HepG2 (cell line): Measurements from ENCODE around the gene DAAM2. TPM values are rescaled to one million over a fixed set of nuclear protein-coding genes. Genes with fewer than 3 reads are reported as not detected.

ENCODE experiments used
- ATAC-seq: fragments of 200-7000 bp; cut with Tn5 transposase; 3 replicates; pipeline ENCODE4 v1.9.1; 2020; ENCODE audit warnings: mild to moderate bottlenecking, moderate library complexity
- BruUV-seq: library from RNA; stranded (reverse); fragments of 400-500 nt; replicated peaks from 2 replicates; lab custom pipeline; 2021; lab: Mats Ljungman, UMichigan
- CTCF ChIA-PET: fragments of 300-600 bp; formaldehyde crosslinking; extraction: SDS; loops from one replicate; lab custom pipeline; 2021; ENCODE audit warnings: low total read pairs, inconsistent platforms, low intra/inter-chr PET ratio; lab: Yijun Ruan, JAX
- POLR2A ChIA-PET: fragments of 350-600 bp; sonication (Branson Sonifier 250); formaldehyde crosslinking; loops from one replicate; lab custom pipeline; 2020; ENCODE audit warnings: antibody characterized with exemption, inconsistent platforms; lab: Yijun Ruan, JAX
- DNase-seq: peaks from one replicate; pipeline ENCODE4 v3.0.0-alpha.2; 2015; ENCODE audit warnings: low spot score
- FAIRE-seq: peaks from 3 replicates; lab custom pipeline; 2011; peaks lifted over from hg19 to GRCh38; lab: Jason Lieb, UNC
- H2AFZ ChIP-seq: one replicate; pipeline ENCODE4 v1.6.1; 2011; ENCODE audit warnings: low read length, inconsistent platforms
- H3K27ac ChIP-seq: fragments of 300-600 bp; 3 replicates; pipeline ENCODE4 v1.8.0; 2011; ENCODE audit warnings: mixed run types, mild to moderate bottlenecking, mixed read lengths, low read length, inconsistent platforms; ENCODE audit not compliant: insufficient read depth; ENCODE audit errors: extremely low read length
- H3K27me3 ChIP-seq, 2 experiments: fragments of 200-600 bp in 1 of 2; 2 replicates in 1 of 2; 3 replicates in 1 of 2; pipeline versions ENCODE4 v1.6.0 to v1.8.0; 2011; ENCODE audit warnings: low read length in 2 of 2, mild to moderate bottlenecking in 2 of 2, moderate library complexity in 2 of 2, inconsistent platforms in 1 of 2; ENCODE audit not compliant: insufficient read depth in 2 of 2, control insufficient read depth in 1 of 2
- H3K36me3 ChIP-seq, 2 experiments: fragments of 200-600 bp in 1 of 2; replicated peaks in 1 of 2; 2 replicates in 1 of 2; 3 replicates in 1 of 2; pipeline versions ENCODE4 v1.5.1 to v1.8.0; 2011; ENCODE audit warnings: low read length in 2 of 2, inconsistent platforms in 1 of 2; ENCODE audit not compliant: insufficient read depth in 2 of 2, control insufficient read depth in 1 of 2
- H3K4me1 ChIP-seq: 2 replicates; pipeline ENCODE4 v1.5.1; 2012; ENCODE audit warnings: low read length, inconsistent platforms; ENCODE audit not compliant: insufficient read depth
- H3K4me2 ChIP-seq: 2 replicates; pipeline ENCODE4 v1.6.0; 2011; ENCODE audit warnings: low read depth, low read length, inconsistent platforms
- H3K4me3 ChIP-seq, 3 experiments: fragments of 200-600 bp in 1 of 3; sonication (generic), shearing (Covaris generic) in 1 of 3; replicated peaks in 1 of 3; 2 replicates each; pipeline ENCODE4 v1.5.1; 2011 to 2016; ENCODE audit warnings: low read length in 3 of 3, inconsistent platforms in 2 of 3, low read depth in 2 of 3, mild to moderate bottlenecking in 2 of 3, control low read depth in 1 of 3, mixed read lengths in 1 of 3; ENCODE audit not compliant: insufficient read depth in 1 of 3
- H3K79me2 ChIP-seq: one replicate; pipeline ENCODE4 v1.6.1; 2011; ENCODE audit warnings: low read length, inconsistent platforms; ENCODE audit not compliant: insufficient read depth
- H3K9ac ChIP-seq: 2 replicates; pipeline ENCODE4 v1.6.0; 2011; ENCODE audit warnings: mild to moderate bottlenecking, low read depth, low read length, inconsistent platforms; ENCODE audit not compliant: insufficient read depth
- H3K9me3 ChIP-seq: 2 replicates; pipeline ENCODE4 v1.5.1; 2012; ENCODE audit warnings: mild to moderate bottlenecking, low read length
- H4K20me1 ChIP-seq: 2 replicates; pipeline ENCODE4 v1.6.0; 2011; ENCODE audit warnings: inconsistent platforms, mild to moderate bottlenecking, low read length, moderate library complexity; ENCODE audit not compliant: insufficient read depth
- AKAP8 ChIP-seq: sonication (generic); formaldehyde crosslinking; IDR thresholded peaks from 2 replicates; pipeline ENCODE4 v1.5.1; 2020; ENCODE audit warnings: mild to moderate bottlenecking, missing genetic modification reagents
- GATAD2A ChIP-seq: IDR thresholded peaks from 2 replicates; pipeline ENCODE4 v1.6.1; 2016
- JUNB ChIP-seq: sonication (generic); formaldehyde crosslinking; IDR thresholded peaks from 2 replicates; pipeline ENCODE4 v1.8.0; 2022; ENCODE audit warnings: missing genetic modification reagents, mild to moderate bottlenecking, borderline replicate concordance
- KLF15 ChIP-seq: sonication (generic); formaldehyde crosslinking; IDR thresholded peaks from 2 replicates; pipeline ENCODE4 v1.8.1; 2023; ENCODE audit warnings: borderline replicate concordance, mild to moderate bottlenecking, inconsistent platforms, missing genetic modification reagents, mixed read lengths
- MEIS2 ChIP-seq: sonication (generic); formaldehyde crosslinking; IDR thresholded peaks from 2 replicates; pipeline ENCODE4 v1.9.0; 2021; ENCODE audit warnings: mild to moderate bottlenecking, missing genetic modification reagents
- NFRKB ChIP-seq: fragments of 450-650 bp; IDR thresholded peaks from 2 replicates; pipeline ENCODE4 v1.6.1; 2017
- POGK ChIP-seq: sonication (generic); formaldehyde crosslinking; conservative IDR thresholded peaks from 2 replicates; pipeline ENCODE4 v1.8.0; 2022; ENCODE audit warnings: mild to moderate bottlenecking, moderate library complexity, missing genetic modification reagents
- SNRNP70 ChIP-seq: fragments of 200-400 bp; formaldehyde crosslinking; IDR thresholded peaks from 2 replicates; pipeline ENCODE4 v1.6.1; 2017; ENCODE audit warnings: mild to moderate bottlenecking, low read depth, low read length, moderate library complexity
- ZBTB40 ChIP-seq, 2 experiments: fragments of 450-650 bp in 1 of 2; sonication (generic) in 1 of 2; formaldehyde crosslinking in 1 of 2; IDR thresholded peaks; 2 replicates each; pipeline versions ENCODE4 v1.6.1 to v1.8.0; 2016 to 2022; ENCODE audit warnings: antibody characterized with exemption in 1 of 2, mild to moderate bottlenecking in 1 of 2, missing genetic modification reagents in 1 of 2
- ZNF207 ChIP-seq: fragments of 450-650 bp; IDR thresholded peaks from 2 replicates; pipeline ENCODE4 v1.6.1; 2016; ENCODE audit warnings: antibody characterized with exemption, borderline replicate concordance
- ZNF362 ChIP-seq: sonication (generic); formaldehyde crosslinking; IDR thresholded peaks from 2 replicates; pipeline ENCODE4 v1.4.0; 2020; ENCODE audit warnings: missing genetic modification reagents, mild to moderate bottlenecking, borderline replicate concordance
- ZNF674 ChIP-seq: sonication (generic); formaldehyde crosslinking; IDR thresholded peaks from 2 replicates; pipeline ENCODE4 v1.5.0; 2020; ENCODE audit warnings: low read depth, mild to moderate bottlenecking, missing genetic modification reagents
- ZNF841 ChIP-seq: sonication (generic); formaldehyde crosslinking; IDR thresholded peaks from 2 replicates; pipeline ENCODE4 v1.8.1; 2023; ENCODE audit warnings: missing genetic modification reagents, borderline replicate concordance
- WGBS: methylation state at CpG from one replicate; pipeline ENCODE4 v1.1.6; 2017; ENCODE audit warnings: low lambda C conversion rate; 5-methylcytosine and 5-hydroxymethylcytosine counted together
- in situ Hi-C: cut with HindIII; loops from 2 replicates; pipeline ENCODE4 v1.10.0; 2017; ENCODE audit warnings: low pct_unique_long_range_greater_than_20kb; ENCODE audit not compliant: extremely low pct_ligation_motif_present
- intact Hi-C: fragments of 100-400 bp; cut with micrococcal nuclease; formaldehyde crosslinking; loops from one replicate; pipeline ENCODE4 v1.10.0; 2022; ENCODE audit not compliant: unreplicated experiment
- polyA plus RNA-seq, 8 experiments: library from polyadenylated mRNA; depleted of rRNA in 3 of 8; stranded (reverse) in 7 of 8; unstranded in 1 of 8; fragments of >200 nt; fragmentation: Illumina TruSeq in 4 of 8; extraction: Trizol in 4 of 8; gene quantifications; 2 replicates each; pipeline versions ENCODE4 v1.2.1 to v1.2.3, GENCODE V29; 2011 to 2016; ENCODE audit warnings: low read depth in 4 of 8, missing spikeins in 1 of 8, mixed read lengths in 1 of 8; ENCODE audit not compliant: insufficient read depth in 1 of 8
- total RNA-seq, 5 experiments: library from RNA; depleted of rRNA; stranded (reverse); fragments of >200 nt; fragmentation: Illumina TruSeq; extraction: Trizol; gene quantifications; 2 replicates each; pipeline ENCODE4 v1.2.3, GENCODE V29; 2016; ENCODE audit warnings: low read depth in 1 of 5

The DAAM2 gene
- total and polyA plus RNA-seq, 2 of the 13 experiments (the other 11 are each of a cell fraction or from before 2014, with no cell fraction given): 0.01 TPM; not detected in 1

DNA sequence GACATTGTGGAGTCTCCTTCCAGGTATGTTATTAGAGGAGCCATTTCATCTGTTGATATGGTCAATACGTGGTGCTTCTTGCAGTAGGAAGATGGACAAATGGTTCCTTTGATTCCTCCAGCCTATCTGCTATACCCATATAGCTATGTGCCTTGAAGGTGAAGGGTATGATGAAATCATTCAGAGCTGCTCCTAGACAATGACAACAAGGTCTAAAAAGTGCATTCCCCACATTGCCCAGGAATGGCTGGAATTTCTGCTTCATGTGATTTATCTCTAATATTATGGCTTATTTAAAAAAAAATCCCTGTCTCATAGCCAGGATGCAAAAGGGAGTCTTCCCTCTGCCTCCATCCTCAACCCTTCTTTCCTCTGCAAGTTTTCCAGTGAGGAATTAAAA lies 14.1 kb downstream of the DAAM2 start:
- BruUV-seq: no TSS peak
- intact Hi-C loops: no loop called here
- TF ChIP-seq MEIS2 (CRISPR knock-in tag) (no peak), ZNF674 (no peak), ZNF362 (CRISPR knock-in tag) (no peak), JUNB (no peak), AKAP8 (CRISPR knock-in tag) (no peak), ZBTB40 (IDR thresholded peaks at IDR 0.05) (no peak), ZBTB40 (CRISPR knock-in tag; IDR thresholded peaks at IDR 0.05) (no peak), SNRNP70 (no peak), KLF15 (no peak), ZNF207 (no peak), ZNF841 (no peak), POGK (CRISPR knock-in tag) (no peak), GATAD2A (no peak), NFRKB (no peak)

More for the DNA sequence above, 14.1 kb downstream of the DAAM2 start:
- no peaks in the 10 kb centered on the region for H3K9me3 ChIP-seq
- ChIA-PET POLR2A (no interaction called here), CTCF (no interaction called here)
- in situ Hi-C loops: no loop called here
- H3K27ac ChIP-seq: no peak overlapping the region
- FAIRE-seq (no peak), ATAC-seq (no peak), DNase-seq (no peak)
- H3K4me1 ChIP-seq: peaks cover 12% of the 10 kb centered on the region
- H4K20me1 ChIP-seq: no peaks in the 10 kb centered on the region
- H3K27me3 ChIP-seq: no peaks in the 10 kb centered on the region
- no peak overlapping the region for H3K4me2 ChIP-seq
- H3K36me3 ChIP-seq: no peaks in the 10 kb centered on the region
- H3K9ac ChIP-seq: no peak overlapping the region
- WGBS: 0% methylated on average over 1 of the region's 1 CpG
- no peak overlapping the region for H2AFZ ChIP-seq
- H3K79me2 ChIP-seq: no peaks in the 10 kb centered on the region
- H3K4me3 ChIP-seq: no peak overlapping the region
